Effector CD8-positive, alpha-beta T cell (primary cell): Measurements from ENCODE around the gene NPC1L1.
"Not testable (repeated sequence)": the region's sequence is repeated elsewhere in the genome, so short reads cannot be mapped to it uniquely, and the experiment has no call there.

ENCODE experiments used
- DNase-seq: peaks from one replicate; lab custom pipeline; 2025; lab: John Stamatoyannopoulos, UW

The NPC1L1 gene

GRCh38 chr7:44535348-44536064, 5.6 kb downstream of the NPC1L1 start:
- no peak for DNase-seq

DNA sequence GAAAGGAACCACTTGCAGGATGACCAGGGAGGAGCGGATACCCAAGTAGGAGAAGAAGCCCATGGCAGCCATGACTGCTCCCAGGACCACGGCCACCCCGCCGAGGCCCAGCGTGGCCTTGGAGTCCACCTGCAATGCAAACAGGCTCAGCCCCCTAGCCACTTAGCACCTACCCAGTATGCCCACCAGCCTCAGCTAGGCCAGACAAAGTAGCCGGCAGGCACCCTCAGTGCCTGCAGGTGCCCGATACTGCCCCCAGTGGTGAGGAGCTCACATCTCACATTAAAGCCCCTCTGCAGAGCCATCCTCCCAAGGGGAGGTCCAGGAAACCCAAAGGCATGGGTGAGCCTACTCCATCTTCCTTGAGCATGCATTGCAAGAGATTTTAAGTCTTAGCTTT, 6.6 kb downstream of the NPC1L1 start:
- DNase-seq, result no peak

DNA sequence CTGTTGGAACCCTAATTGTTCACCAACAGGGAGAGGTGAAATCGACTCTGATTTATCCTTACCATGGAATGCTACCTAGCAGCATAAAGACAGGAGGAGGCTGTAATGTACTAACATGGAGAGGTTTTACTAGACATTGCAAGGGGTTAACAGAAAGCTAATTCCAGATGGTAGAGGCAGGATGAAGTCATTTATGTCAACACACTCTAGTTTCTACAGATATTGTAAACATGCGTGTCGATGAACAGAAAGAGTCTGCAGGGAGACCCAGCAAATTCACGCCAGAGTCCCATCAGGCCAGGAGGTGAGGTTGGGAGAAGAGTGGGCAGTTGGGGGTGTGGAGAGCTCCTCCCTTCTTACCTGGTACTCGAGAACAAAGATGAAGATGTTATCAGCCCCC, 7.0 kb downstream of the NPC1L1 start:
- DNase-seq, result no peak

- no peak for DNase-seq
Observed at GRCh38 chr7:44533301-44534055, 7.7 kb downstream of the NPC1L1 start.

GRCh38 chr7:44531421-44532380, 9.4 kb downstream of the NPC1L1 start:
- DNase-seq, result no peak

DNA sequence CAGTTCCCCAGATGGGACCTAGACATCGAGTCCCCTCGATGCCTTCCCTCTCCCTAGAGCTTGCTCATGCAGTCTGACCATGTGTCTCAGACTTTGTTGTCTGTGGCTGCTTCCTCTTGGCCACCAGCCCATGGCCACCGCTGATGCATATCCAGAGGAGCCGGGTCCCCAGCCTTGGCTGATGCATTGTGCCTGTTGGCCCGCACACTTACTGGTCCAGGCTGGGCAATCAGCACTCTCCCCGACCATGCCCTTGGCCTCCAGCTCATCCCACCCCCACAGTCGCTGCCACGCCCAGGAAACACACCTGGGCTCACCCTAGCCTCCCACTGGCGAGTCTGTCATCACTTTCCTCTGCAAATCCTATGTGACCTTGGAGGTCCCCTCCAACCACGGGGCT, 10.1 kb downstream of the NPC1L1 start:
- no peak for DNase-seq

- DNase-seq, result no peak
Observed at GRCh38 chr7:44524811-44525388, 16.2 kb downstream of the NPC1L1 start.

GRCh38 chr7:44522315-44522714, 18.8 kb downstream of the NPC1L1 start:
- DNase-seq, result no peak

- no peak for DNase-seq
Observed at GRCh38 chr7:44521347-44522095, 19.6 kb downstream of the NPC1L1 start.

DNA sequence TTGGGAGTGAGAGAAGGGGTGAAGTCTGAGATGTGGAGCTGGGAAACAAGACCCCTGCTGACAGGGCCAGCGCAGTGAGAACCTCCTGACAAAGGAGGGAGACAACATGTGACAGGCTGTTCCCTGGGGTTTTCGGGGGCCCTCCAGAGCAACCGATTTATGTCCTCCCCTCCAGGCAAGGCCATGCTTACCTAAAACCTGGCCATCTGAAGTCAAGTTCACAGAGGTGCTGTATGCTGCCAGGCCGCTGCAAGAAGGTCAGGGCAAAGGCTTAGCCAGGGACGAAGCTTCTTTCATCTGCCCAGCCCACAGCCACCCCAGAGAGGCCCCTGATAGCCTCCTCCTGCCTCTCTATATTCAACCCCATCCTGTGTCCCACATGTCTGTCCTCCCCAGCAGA, 20.6 kb downstream of the NPC1L1 start:
- no peak for DNase-seq

DNA sequence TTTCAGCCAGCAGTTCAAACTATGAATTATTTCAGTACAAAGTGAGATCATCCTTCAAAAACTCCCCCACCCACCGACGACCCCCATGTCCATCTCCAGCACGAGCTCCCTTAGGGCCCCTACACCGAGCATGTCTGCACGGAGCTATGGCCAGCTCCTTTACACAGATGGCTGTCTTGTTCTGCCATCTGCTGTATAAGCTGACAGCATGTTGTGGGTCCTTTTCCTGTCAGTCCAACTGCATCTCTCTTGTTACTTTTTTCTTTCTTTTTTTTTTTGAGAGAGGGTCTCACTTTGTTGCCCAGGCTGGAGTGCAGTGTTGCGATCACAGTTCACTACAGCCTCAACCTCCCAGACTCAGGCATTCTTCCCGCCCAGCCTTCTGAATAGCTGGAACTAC, 21.6 kb downstream of the NPC1L1 start:
- no peak for DNase-seq

DNA sequence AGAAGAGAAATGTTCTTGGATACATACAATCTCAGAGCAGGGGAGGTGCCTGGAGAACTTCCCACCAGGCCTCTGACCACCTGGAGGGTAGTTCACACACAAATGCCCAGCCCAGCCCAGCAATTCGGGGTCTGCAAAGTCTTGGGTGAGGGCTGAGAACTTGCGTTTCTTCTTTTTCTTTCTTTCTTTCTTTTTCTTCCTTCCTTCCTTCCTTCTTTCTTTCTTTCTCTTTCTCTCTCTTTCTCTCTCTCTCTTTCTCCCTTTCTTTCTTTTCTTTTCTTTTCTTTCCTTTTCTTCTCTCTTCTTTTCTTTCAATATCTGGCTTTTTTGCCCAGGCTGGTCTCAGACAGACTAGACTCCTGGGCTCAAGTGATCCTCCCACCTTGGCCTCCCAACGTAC, 22.4 kb downstream of the NPC1L1 start:
- no peak for DNase-seq

DNA sequence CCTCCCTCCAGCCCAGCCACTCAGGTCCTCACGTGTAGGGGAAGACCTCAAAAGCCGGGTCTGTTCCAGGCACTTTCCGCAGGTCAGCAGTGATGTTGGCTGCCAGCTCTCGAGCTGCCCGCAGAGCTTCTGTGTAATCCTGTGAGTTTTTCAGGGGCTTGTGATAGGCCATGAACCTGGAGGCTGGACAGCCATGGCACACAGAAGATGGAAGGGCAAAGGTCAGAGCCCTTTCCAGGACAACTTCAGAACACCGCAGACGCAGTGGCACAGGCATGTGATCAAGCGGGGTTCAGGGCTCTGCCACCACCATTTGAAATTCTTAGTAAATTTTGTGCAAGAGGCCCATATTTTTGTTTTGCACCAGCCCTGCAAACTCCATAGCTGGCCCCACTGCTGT, 24.0 kb downstream of the NPC1L1 start:
- DNase-seq, result no peak

GRCh38 chr7:44515590-44516268, 25.4 kb downstream of the NPC1L1 start:
- DNase-seq, result no peak

DNA sequence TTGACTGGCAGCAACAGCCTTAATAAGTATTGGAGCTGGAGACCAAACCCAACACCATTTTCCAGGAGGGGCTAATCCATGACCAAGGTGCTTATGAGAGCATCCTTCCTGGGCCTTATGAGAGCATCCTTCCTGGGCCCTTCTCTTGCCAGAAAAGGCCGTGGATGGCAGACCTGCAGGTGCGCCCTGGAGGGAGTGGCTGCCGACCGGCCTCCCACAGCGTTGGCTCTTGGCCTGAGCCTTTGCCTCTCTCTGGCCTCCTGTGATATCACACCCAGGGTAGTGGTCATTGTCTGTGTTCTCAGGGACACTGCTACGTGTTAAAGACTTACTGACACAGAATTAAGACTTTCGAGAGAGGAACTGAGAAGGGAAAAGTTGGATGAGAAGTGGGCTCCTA, 28.4 kb downstream of the NPC1L1 start:
- no peak for DNase-seq

- DNase-seq, result no peak
Observed at GRCh38 chr7:44511863-44512468, 29.2 kb downstream of the NPC1L1 start.

DNA sequence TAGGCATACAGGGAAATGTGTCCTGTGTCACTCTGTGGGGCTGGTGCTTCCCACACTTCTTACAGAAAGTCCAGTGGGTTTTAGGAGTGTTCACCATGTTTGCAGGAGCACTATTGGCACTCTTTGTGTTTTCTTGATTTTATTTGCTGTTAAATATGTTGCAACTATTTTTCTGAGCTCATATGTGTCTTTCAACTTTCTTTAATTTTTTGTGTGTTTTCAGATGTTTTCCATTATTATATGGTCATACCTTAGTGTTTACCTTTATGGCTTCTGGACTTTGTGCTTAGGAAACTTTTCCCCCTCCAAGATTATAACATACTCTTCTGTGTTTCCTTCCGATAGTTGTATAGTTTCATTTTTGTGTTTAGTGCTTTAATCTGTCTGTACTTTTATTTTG, 29.9 kb downstream of the NPC1L1 start:
- DNase-seq, result no peak

DNA sequence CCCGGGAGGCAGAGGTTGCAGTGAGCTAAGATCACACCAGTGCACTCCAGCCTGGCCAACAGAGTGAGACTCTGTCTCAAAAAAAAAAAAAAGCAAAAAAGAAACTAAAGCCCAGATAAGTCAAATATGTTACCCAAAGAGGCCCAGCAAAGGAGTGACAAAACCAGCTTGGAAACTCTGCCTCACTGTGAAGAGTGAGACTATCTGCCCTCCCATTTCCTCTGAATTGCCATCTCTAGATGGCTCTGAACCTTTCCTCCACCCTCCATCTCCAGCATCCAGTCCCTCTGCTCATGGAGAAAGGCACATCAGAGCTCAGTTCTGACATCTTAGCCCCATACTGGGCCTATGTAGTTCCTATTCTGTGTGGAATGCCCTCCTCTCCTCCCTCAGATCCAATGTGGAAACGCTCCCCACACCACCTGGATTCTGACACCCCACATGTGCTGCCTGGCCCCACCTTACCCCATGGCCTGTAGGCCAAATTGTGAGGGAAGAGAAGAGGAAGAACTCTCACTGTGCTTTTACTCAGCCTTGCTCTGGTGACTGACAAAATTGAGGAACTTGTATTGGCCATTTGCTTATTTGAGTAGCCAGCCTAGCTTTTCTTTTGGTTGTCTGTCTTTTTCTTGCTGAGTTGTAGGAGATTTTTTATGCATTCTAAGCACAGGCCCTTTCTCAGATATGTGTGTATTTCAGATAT, 32.7 kb downstream of the NPC1L1 start:
- no peak for DNase-seq

GRCh38 chr7:44506592-44507288, 34.4 kb downstream of the NPC1L1 start:
- not testable (repeated sequence) for DNase-seq
